ENCODE results near the gene HIBADH.
"Not testable (repeated sequence)": the region's sequence is repeated elsewhere in the genome, so short reads cannot be mapped to it uniquely, and the experiment has no call there.

Gene HIBADH

GRCh38 chr7:27593226-27593625 is 69.5 kb downstream of the HIBADH start:
- no peak for DNase-seq

GRCh38 chr7:27590416-27590815 is 72.3 kb downstream of the HIBADH start:
- no peak for DNase-seq

GRCh38 chr7:27587429-27587828 is 75.3 kb downstream of the HIBADH start:
- DNase-seq, result no peak

GRCh38 chr7:27586825-27587224 is 75.9 kb downstream of the HIBADH start:
- no peak for DNase-seq

- no peak for DNase-seq
These were observed 76.8 kb downstream of the HIBADH start for GRCh38 chr7:27585781-27586447.

- no peak for DNase-seq
These were observed 80.8 kb downstream of the HIBADH start for GRCh38 chr7:27581906-27582305.

GRCh38 chr7:27581119-27581518 is 81.6 kb downstream of the HIBADH start:
- DNase-seq, result no peak

GRCh38 chr7:27579565-27579964 is 83.1 kb downstream of the HIBADH start:
- no peak for DNase-seq

GRCh38 chr7:27578169-27578568 is 84.5 kb downstream of the HIBADH start:
- not testable (repeated sequence) for DNase-seq

GRCh38 chr7:27576360-27576944 is 86.2 kb downstream of the HIBADH start:
- DNase-seq, result peak; percentile 31

GRCh38 chr7:27575613-27576012 is 87.1 kb downstream of the HIBADH start:
- no peak for DNase-seq

GRCh38 chr7:27569106-27569505 is 93.6 kb downstream of the HIBADH start:
- DNase-seq, result no peak

- no peak for DNase-seq
These were observed 95.4 kb downstream of the HIBADH start for GRCh38 chr7:27567266-27567665.

GRCh38 chr7:27564881-27565482 is 97.7 kb downstream of the HIBADH start:
- DNase-seq, result no peak

- no peak for DNase-seq
These were observed 101.9 kb downstream of the HIBADH start for GRCh38 chr7:27560706-27561235.

- DNase-seq, result no peak
These were observed 107.0 kb downstream of the HIBADH start for GRCh38 chr7:27555670-27556069.

- no peak for DNase-seq
These were observed 107.9 kb downstream of the HIBADH start for GRCh38 chr7:27554826-27555225.

- no peak for DNase-seq
These were observed 109.4 kb downstream of the HIBADH start for GRCh38 chr7:27553273-27553672.

- DNase-seq, result no peak
These were observed 110.8 kb downstream of the HIBADH start for GRCh38 chr7:27551803-27552400.

- no peak for DNase-seq
These were observed 113.1 kb downstream of the HIBADH start for GRCh38 chr7:27549606-27550005.

- no peak for DNase-seq
These were observed 114.4 kb downstream of the HIBADH start for GRCh38 chr7:27548304-27548703.

GRCh38 chr7:27547401-27547800 is 115.3 kb downstream of the HIBADH start:
- no peak for DNase-seq

- no peak for DNase-seq
These were observed 116.1 kb downstream of the HIBADH start for GRCh38 chr7:27546610-27547009.

- no peak for DNase-seq
These were observed 126.9 kb downstream of the HIBADH start for GRCh38 chr7:27535795-27536194.

All from activated CD4-positive, alpha-beta T cell treated with anti-CD3 and anti-CD28 coated beads, Interleukin-2, amount 50 U/mL, for 16 hours (primary cell).